HUES48 (cell line): Measurements from ENCODE around the gene SCMH1.
"Not testable (repeated sequence)": the region's sequence is repeated elsewhere in the genome, so short reads cannot be mapped to it uniquely, and the experiment has no call there.

Source experiments
- H3K27ac ChIP-seq: one replicate; pipeline ENCODE4 v1.7.0; 2013; ENCODE audit warnings: low read depth, low read length, inconsistent platforms
- H3K27me3 ChIP-seq: 2 replicates; pipeline ENCODE4 v1.6.1; 2013; ENCODE audit warnings: mild to moderate bottlenecking, low read length; ENCODE audit not compliant: control insufficient read depth, insufficient read depth
- H3K36me3 ChIP-seq: 2 replicates; pipeline ENCODE4 v1.6.1; 2013; ENCODE audit warnings: low read length; ENCODE audit not compliant: control insufficient read depth, insufficient read depth
- H3K4me1 ChIP-seq: 2 replicates; pipeline ENCODE4 v1.6.1; 2013; ENCODE audit warnings: mild to moderate bottlenecking, low read length; ENCODE audit not compliant: control insufficient read depth, insufficient read depth
- H3K4me3 ChIP-seq: 2 replicates; pipeline ENCODE4 v1.5.1; 2013; ENCODE audit warnings: mild to moderate bottlenecking, low read depth, low read length
- H3K9ac ChIP-seq: 2 replicates; pipeline ENCODE4 v1.6.1; 2013; ENCODE audit warnings: mild to moderate bottlenecking, low read depth, low read length, moderate library complexity
- H3K9me3 ChIP-seq: 2 replicates; pipeline ENCODE4 v1.6.1; 2013; ENCODE audit warnings: low read length; ENCODE audit not compliant: control insufficient read depth, insufficient read depth

Gene SCMH1

GRCh38 chr1:41232305-41232704 lies 9.8 kb downstream of the SCMH1 start:
- Histone ChIP-seq H3K36me3 (no peaks in the 10 kb centered on the region), H3K4me3 (no peak overlapping the region)

DNA sequence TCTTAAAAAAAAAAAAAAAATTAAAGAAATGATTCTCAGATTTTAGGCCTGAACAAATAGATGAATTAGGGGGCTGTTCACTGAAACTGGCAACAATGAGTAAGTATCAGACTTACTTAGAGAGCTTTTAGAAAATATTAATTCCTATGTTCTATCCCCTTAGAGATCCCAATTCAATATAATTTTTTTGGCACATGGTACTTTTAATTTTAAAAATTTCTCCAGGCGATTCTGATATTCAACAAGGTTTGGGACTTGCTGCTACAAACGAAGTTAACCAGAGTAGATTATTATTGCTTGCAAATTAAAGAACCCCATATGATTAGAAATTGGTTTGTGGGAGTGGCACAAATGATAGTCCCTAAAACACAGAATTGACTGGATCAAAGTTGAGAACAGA lies 11.4 kb downstream of the SCMH1 start:
- no peaks in the 10 kb centered on the region for H3K4me1 ChIP-seq
- no peaks in the 10 kb centered on the region for H3K36me3 ChIP-seq
- no peak overlapping the region for H3K27ac ChIP-seq
- H3K9ac ChIP-seq, result no peak overlapping the region
- no peaks in the 10 kb centered on the region for H3K9me3 ChIP-seq
- H3K4me3 ChIP-seq, result no peak overlapping the region
- H3K27me3 ChIP-seq, result no peaks in the 10 kb centered on the region

More at GRCh38 chr1:41232305-41232704, 9.8 kb downstream of the SCMH1 start:
- H3K27me3 ChIP-seq, result no peaks in the 10 kb centered on the region
- no peak overlapping the region for H3K9ac ChIP-seq
- no peak overlapping the region for H3K27ac ChIP-seq
- H3K9me3 ChIP-seq, result no peaks in the 10 kb centered on the region
- H3K4me1 ChIP-seq, result no peaks in the 10 kb centered on the region

DNA sequence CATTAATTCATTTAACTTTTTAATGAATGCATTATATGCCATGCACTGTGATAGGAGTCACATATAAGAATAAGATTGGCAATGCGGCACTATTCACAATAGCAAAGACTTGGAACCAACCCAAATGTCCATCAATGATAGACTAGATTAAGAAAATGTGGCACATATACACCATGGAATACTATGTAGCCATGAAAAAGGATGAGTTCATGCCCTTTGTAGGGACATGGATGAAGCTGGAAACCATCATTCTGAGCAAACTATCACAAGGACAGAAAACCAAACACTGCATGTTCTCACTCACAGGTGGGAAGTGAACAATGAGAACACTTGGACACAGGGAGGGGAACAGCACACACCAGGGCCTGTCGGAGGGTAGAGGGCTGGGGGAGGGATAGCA lies 12.9 kb downstream of the SCMH1 start:
- H3K27ac ChIP-seq, H3K36me3 ChIP-seq, H3K9ac ChIP-seq, H3K9me3 ChIP-seq, H3K4me3 ChIP-seq, H3K4me1 ChIP-seq, H3K27me3 ChIP-seq: not testable (repeated sequence)

- H3K9me3 ChIP-seq, result no peaks in the 10 kb centered on the region
- no peak overlapping the region for H3K27ac ChIP-seq
- H3K9ac ChIP-seq, result no peak overlapping the region
- H3K4me1 ChIP-seq, result no peaks in the 10 kb centered on the region
- no peaks in the 10 kb centered on the region for H3K27me3 ChIP-seq
- H3K4me3 ChIP-seq, result no peak overlapping the region
- no peaks in the 10 kb centered on the region for H3K36me3 ChIP-seq
These were observed 15.2 kb downstream of the SCMH1 start for GRCh38 chr1:41226815-41227434.

DNA sequence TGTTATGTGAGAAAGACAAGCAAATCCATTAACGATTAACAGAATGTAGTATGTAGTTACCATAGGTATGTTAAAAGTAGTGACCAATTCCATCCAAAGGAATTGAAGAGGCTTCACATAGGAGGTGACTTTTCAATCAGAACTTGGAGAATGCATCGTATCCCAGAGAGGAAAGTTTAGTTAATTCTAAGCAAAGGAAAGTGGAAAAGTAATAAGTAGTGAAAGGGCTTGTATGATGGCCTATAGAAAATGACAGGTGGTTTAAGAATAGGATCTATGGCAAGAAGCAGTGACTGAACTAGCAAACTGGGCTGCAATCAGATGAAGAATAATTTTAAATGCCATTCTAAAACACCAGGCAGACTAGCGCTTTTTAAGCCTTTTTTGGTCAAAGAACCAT lies 16.6 kb downstream of the SCMH1 start:
- Histone ChIP-seq H3K27ac (no peak overlapping the region), H3K36me3 (no peaks in the 10 kb centered on the region), H3K4me3 (no peak overlapping the region), H3K9ac (no peak overlapping the region), H3K9me3 (no peaks in the 10 kb centered on the region), H3K4me1 (no peaks in the 10 kb centered on the region), H3K27me3 (no peaks in the 10 kb centered on the region)

DNA sequence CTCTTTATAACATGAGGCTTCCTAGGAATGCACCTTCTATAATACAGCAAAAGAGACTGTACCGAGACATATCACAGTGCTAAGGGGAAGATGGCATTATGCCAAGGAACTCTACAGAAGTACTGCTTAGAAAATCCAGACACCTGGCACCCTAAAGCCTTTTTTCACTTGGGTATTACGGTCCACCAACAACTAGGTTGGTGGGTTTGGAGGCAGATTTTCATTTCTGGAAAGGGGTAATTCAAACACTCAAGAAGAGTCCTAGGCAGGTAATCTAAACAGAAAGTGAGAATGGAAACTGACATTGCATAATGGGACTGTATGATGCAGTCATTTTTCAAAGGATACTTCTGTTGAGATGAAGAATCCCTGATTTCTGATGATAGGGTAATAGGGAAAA lies 19.6 kb downstream of the SCMH1 start:
- H3K27me3 ChIP-seq, result no peaks in the 10 kb centered on the region
- 0 out of 2 replicates have a peak, but pooled peaks cover 7% of the 10 kb centered on the region for H3K9me3 ChIP-seq
- no peak overlapping the region for H3K9ac ChIP-seq
- H3K36me3 ChIP-seq, result no peaks in the 10 kb centered on the region
- H3K4me3 ChIP-seq, result no peak overlapping the region
- H3K27ac ChIP-seq, result no peak overlapping the region
- H3K4me1 ChIP-seq, result no peaks in the 10 kb centered on the region

DNA sequence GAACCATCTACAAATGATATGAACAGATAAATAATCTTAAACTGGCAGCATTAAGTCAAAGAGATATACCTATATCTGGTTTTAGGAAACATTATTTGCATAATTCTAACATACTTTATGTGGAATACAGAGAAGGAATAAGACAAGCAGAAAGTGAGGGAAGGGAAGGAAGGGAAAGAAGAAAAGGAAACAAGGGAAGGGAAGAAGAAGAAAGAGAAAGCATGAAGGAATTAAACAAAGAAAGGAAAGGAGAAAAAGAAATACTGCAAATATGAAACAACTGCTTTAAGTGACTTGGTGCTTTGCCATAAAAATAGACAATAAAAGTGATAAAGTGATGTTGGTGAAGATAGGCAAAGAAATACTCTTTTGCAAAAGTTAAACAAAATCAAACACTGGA lies 20.1 kb downstream of the SCMH1 start:
- Histone ChIP-seq H3K9ac (no peak overlapping the region), H3K4me1 (no peaks in the 10 kb centered on the region), H3K27ac (no peak overlapping the region), H3K9me3 (0 out of 2 replicates have a peak, but pooled peaks cover 7% of the 10 kb centered on the region), H3K27me3 (no peaks in the 10 kb centered on the region), H3K36me3 (no peaks in the 10 kb centered on the region), H3K4me3 (no peak overlapping the region)

GRCh38 chr1:41218152-41218551 lies 24.0 kb downstream of the SCMH1 start:
- Histone ChIP-seq H3K36me3 (no peaks in the 10 kb centered on the region), H3K4me1 (no peaks in the 10 kb centered on the region; the same call in 1 of the 2 replicates), H3K27me3 (no peaks in the 10 kb centered on the region), H3K4me3 (no peak overlapping the region), H3K9ac (no peak overlapping the region), H3K9me3 (0 out of 2 replicates have a peak, but pooled peaks cover 7% of the 10 kb centered on the region), H3K27ac (no peak overlapping the region)

GRCh38 chr1:41217441-41217840 lies 24.7 kb downstream of the SCMH1 start:
- Histone ChIP-seq H3K27me3 (no peaks in the 10 kb centered on the region), H3K36me3 (no peaks in the 10 kb centered on the region), H3K4me1 (no peaks in the 10 kb centered on the region; the same call in 1 of the 2 replicates), H3K4me3 (no peak overlapping the region), H3K27ac (no peak overlapping the region), H3K9ac (no peak overlapping the region), H3K9me3 (0 out of 2 replicates have a peak, but pooled peaks cover 7% of the 10 kb centered on the region)

DNA sequence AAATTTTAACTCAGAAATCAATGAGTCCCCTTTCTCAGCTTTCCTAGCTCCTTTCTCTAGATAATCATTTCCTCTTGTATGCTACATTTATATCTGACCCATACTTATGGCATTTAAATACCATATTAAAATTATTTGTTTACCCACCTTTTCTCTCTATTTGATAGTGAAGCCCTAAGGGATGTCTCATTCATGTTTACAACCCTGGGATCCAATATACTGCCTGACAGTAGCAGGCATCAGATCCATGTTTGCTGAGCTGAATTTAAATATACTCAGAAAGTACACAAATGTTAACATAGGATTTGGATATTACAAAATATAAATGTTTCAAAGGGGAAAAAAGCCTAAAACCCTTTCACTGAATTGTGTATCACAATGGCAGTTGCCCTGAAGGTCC lies 26.5 kb downstream of the SCMH1 start:
- no peak overlapping the region for H3K4me3 ChIP-seq
- H3K36me3 ChIP-seq, result no peaks in the 10 kb centered on the region
- no peaks in the 10 kb centered on the region for H3K27me3 ChIP-seq
- H3K9ac ChIP-seq, result no peak overlapping the region
- H3K27ac ChIP-seq, result no peak overlapping the region
- 0 out of 2 replicates have a peak, but pooled peaks cover 7% of the 10 kb centered on the region for H3K9me3 ChIP-seq
- no peaks in the 10 kb centered on the region; the same call in 1 of the 2 replicates for H3K4me1 ChIP-seq

GRCh38 chr1:41213341-41213740 lies 28.8 kb downstream of the SCMH1 start:
- H3K9me3 ChIP-seq, result no peaks in the 10 kb centered on the region
- H3K27me3 ChIP-seq, result no peaks in the 10 kb centered on the region
- H3K4me3 ChIP-seq, result no peak overlapping the region
- H3K27ac ChIP-seq, result no peak overlapping the region
- no peaks in the 10 kb centered on the region; the same call in 1 of the 2 replicates for H3K4me1 ChIP-seq
- no peaks in the 10 kb centered on the region for H3K36me3 ChIP-seq
- no peak overlapping the region for H3K9ac ChIP-seq
